Ishikawa (cell line): ENCODE measurements around the gene PADI2.
A peak's percentile ranks its signal among the peaks of the same experiment; 100 is the strongest.

Experiments used
- CEBPB ChIP-seq: IDR thresholded peaks from 2 replicates; pipeline ENCODE4 v1.6.1; 2012
- CREB1 ChIP-seq: IDR thresholded peaks from 2 replicates; pipeline ENCODE4 v1.6.1; 2012; ENCODE audit warnings: low read depth
- EGR1 ChIP-seq: IDR thresholded peaks from 2 replicates; pipeline ENCODE4 v1.6.1; 2012
- EP300 ChIP-seq: IDR thresholded peaks from 2 replicates; pipeline ENCODE4 v1.6.1; 2012; ENCODE audit warnings: borderline replicate concordance
- FOXM1 ChIP-seq: IDR thresholded peaks from 2 replicates; pipeline ENCODE4 v1.6.1; 2012; ENCODE audit warnings: low read depth, borderline replicate concordance
- NFIC ChIP-seq: IDR thresholded peaks from 2 replicates; pipeline ENCODE4 v1.6.1; 2012
- RAD21 ChIP-seq: IDR thresholded peaks from 2 replicates; pipeline ENCODE4 v1.6.1; 2012; ENCODE audit warnings: low read depth
- TAF1 ChIP-seq: IDR thresholded peaks from 2 replicates; pipeline ENCODE4 v1.6.1; 2012; ENCODE audit warnings: low read depth, mild to moderate bottlenecking
- TCF12 ChIP-seq: IDR thresholded peaks from 2 replicates; pipeline ENCODE4 v1.6.1; 2012; ENCODE audit warnings: low read depth
- TEAD4 ChIP-seq: IDR thresholded peaks from 2 replicates; pipeline ENCODE4 v1.6.1; 2012
- USF1 ChIP-seq: IDR thresholded peaks from 2 replicates; pipeline ENCODE4 v1.6.1; 2012
- YY1 ChIP-seq: IDR thresholded peaks from 2 replicates; pipeline ENCODE4 v1.6.1; 2012; ENCODE audit warnings: low read depth
- ZBTB7A ChIP-seq: IDR thresholded peaks from 2 replicates; pipeline ENCODE4 v1.6.1; 2012; ENCODE audit warnings: low read depth
- TF ChIP-seq, protein P1 (sequence below): IDR thresholded peaks from 2 replicates; pipeline ENCODE4 v1.6.1; 2012
- TF ChIP-seq, protein P2 (sequence below): IDR thresholded peaks from 2 replicates; pipeline ENCODE4 v1.6.1; 2012; ENCODE audit warnings: low read depth, mild to moderate bottlenecking

The PADI2 gene

GRCh38 chr1:17130138-17130635, 10.9 kb upstream of the PADI2 start:
- TF ChIP-seq FOXM1 (no peak), EP300 (no peak), TEAD4 (no peak), CEBPB (no peak), YY1 (no peak), USF1 (no peak), TCF12 (no peak), NFIC (no peak)

DNA sequence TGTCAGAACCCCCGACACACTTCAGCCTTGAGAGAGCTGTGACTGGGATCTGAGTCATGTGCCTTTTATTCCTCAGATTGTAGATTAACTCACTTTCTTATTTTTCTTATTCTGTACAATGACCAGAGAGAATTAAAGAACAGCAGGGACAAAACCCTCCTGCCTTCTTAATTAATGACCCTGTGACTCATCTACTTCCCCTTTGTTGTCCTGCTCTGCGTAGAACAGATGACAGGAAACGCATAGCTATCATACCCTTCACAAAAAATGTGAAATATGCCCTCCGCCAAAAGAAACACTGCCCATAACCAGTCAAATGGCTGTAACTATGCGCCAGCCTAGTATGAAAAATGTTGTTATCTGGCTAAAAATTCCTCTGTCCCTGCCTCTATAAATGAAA, 9.1 kb upstream of the PADI2 start:
- no peak for TF ChIP-seq EGR1
- TF ChIP-seq, protein P1, sequence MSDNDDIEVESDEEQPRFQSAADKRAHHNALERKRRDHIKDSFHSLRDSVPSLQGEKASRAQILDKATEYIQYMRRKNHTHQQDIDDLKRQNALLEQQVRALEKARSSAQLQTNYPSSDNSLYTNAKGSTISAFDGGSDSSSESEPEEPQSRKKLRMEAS, result peak; percentile 55; the same call in 1 of the 2 replicates
- TF ChIP-seq EP300, result peak; percentile 100
- peak; percentile 65; the same call in 1 of the 2 replicates for TF ChIP-seq CEBPB
- TF ChIP-seq YY1, result 0 out of 2 replicates have a peak, but pooled peaks have one; percentile 25
- peak; percentile 96 for TF ChIP-seq NFIC
- TF ChIP-seq USF1, result 0 out of 2 replicates have a peak, but pooled peaks have one; percentile 55
- no peak for TF ChIP-seq TAF1
- TF ChIP-seq TCF12, result peak; percentile 99
- TF ChIP-seq TEAD4, result peak; percentile 99
- no peak for TF ChIP-seq CREB1
- TF ChIP-seq ZBTB7A, result no peak
- peak; percentile 98 for TF ChIP-seq FOXM1
- TF ChIP-seq, protein P2, sequence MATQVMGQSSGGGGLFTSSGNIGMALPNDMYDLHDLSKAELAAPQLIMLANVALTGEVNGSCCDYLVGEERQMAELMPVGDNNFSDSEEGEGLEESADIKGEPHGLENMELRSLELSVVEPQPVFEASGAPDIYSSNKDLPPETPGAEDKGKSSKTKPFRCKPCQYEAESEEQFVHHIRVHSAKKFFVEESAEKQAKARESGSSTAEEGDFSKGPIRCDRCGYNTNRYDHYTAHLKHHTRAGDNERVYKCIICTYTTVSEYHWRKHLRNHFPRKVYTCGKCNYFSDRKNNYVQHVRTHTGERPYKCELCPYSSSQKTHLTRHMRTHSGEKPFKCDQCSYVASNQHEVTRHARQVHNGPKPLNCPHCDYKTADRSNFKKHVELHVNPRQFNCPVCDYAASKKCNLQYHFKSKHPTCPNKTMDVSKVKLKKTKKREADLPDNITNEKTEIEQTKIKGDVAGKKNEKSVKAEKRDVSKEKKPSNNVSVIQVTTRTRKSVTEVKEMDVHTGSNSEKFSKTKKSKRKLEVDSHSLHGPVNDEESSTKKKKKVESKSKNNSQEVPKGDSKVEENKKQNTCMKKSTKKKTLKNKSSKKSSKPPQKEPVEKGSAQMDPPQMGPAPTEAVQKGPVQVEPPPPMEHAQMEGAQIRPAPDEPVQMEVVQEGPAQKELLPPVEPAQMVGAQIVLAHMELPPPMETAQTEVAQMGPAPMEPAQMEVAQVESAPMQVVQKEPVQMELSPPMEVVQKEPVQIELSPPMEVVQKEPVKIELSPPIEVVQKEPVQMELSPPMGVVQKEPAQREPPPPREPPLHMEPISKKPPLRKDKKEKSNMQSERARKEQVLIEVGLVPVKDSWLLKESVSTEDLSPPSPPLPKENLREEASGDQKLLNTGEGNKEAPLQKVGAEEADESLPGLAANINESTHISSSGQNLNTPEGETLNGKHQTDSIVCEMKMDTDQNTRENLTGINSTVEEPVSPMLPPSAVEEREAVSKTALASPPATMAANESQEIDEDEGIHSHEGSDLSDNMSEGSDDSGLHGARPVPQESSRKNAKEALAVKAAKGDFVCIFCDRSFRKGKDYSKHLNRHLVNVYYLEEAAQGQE, result no peak
- peak; percentile 36; the same call in 1 of the 2 replicates for TF ChIP-seq RAD21

DNA sequence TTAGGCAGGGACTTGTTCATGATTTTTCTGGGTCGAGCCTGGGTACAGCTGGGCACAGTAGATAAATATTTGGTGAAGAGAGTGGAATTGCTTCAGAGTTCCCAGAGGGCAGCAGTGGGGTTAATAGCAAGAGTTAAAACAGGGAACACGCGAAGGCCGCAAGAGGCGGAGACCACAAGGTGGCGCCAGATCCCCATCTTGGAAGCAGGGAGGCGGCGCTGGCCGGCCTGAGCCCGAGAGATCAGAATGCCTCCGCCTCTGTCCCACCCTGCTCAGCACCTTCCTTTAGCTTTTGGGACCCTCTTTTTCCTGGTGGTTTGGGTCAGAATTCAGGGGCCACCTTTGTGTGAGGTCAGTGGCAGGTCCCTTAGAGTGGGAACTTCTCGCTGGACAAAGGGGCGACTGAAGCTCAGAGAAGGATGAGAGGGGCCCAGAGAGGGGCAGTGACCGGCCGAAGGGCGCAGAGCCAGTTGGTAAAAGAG, 6.5 kb upstream of the PADI2 start:
- peak; percentile 99 for TF ChIP-seq RAD21
- TF ChIP-seq TEAD4, result no peak
- TF ChIP-seq NFIC, result peak; percentile 28; the same call in 1 of the 2 replicates
- TF ChIP-seq, protein P1, result no peak
- no peak for TF ChIP-seq EGR1

DNA sequence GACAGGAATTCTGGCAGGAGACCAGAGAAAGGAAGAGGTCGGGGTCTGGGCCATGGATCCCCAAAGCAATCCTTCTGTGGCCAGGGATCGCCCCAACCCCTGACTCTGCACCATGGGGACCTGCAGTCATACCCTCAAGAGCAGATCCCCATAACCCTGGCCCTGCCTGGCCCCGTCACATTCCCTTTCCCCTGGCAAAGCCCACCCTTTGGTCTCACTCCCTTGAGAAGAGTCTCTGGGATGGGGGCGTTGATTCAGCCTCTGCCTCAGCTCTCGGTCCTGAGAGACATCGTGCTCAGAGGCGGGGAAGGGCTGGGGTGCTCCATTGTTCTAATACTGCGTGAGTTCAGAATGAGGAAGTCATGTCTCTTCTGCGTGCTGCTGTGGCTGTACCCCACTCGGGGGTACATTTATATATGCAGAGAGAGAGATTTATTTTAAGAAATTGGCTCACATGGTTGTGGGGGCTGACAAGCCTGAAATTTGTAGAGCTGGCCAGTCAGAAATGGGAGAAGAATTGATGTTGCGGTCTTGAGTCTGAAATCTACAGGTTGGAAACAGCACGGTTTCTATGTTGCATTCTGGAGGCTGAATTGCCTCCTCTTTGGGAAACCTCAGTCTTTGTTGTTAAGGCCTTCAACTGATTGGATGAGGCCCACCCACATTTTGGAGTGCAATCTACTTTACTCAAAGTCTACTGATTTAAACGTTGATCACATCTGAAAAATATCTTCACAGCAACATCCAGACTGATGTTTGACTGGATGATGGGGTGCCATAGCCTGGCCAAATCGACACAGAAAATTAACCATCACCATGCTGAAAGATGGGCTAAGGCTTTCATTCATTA, 4.2 kb upstream of the PADI2 start:
- TF ChIP-seq, protein P1, result no peak
- no peak for TF ChIP-seq ZBTB7A
- TF ChIP-seq FOXM1, result no peak
- no peak for TF ChIP-seq NFIC
- no peak for TF ChIP-seq TAF1

DNA sequence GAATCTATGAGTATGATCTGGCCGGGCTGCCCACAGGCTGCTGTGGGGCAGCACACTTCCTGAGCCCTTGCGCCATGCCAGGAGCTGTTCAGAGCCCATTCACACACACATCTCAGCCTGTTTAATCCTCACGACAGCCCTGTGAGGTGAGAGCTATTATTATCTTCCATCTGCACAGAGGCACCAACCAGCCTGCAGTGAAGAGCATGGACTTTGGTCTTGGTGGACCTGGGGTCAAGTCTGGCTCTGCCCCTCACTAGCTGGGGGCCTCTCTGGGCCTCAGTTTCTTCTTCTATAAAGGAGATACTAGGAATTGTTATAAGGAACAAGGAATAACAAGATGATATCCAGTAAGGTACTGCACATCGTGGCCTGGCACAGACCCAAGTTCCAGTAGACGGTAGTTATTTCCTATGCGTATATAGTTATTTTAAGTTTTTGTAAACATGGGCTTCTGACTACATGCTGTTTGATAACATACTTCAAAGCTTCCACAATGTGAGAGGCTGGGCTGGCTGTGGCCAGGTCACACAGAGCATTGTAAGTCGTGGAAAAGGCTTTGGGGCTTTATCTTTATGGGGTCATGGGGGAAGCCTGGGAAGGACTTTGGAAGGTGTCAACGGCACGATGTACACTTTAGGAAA, 3.4 kb upstream of the PADI2 start:
- TF ChIP-seq NFIC (peak; percentile 13; the same call in 1 of the 2 replicates), EGR1 (no peak)

GRCh38 chr1:17121881-17122280, 2.6 kb upstream of the PADI2 start:
- TF ChIP-seq CEBPB (no peak), ZBTB7A (no peak), TAF1 (no peak), YY1 (no peak), USF1 (no peak), EGR1 (no peak), EP300 (no peak), RAD21 (no peak)
